ENCODE measurements around the gene MIP.
"Not testable (repeated sequence)": the region's sequence is repeated elsewhere in the genome, so short reads cannot be mapped to it uniquely, and the experiment has no call there.

Gene MIP

DNA sequence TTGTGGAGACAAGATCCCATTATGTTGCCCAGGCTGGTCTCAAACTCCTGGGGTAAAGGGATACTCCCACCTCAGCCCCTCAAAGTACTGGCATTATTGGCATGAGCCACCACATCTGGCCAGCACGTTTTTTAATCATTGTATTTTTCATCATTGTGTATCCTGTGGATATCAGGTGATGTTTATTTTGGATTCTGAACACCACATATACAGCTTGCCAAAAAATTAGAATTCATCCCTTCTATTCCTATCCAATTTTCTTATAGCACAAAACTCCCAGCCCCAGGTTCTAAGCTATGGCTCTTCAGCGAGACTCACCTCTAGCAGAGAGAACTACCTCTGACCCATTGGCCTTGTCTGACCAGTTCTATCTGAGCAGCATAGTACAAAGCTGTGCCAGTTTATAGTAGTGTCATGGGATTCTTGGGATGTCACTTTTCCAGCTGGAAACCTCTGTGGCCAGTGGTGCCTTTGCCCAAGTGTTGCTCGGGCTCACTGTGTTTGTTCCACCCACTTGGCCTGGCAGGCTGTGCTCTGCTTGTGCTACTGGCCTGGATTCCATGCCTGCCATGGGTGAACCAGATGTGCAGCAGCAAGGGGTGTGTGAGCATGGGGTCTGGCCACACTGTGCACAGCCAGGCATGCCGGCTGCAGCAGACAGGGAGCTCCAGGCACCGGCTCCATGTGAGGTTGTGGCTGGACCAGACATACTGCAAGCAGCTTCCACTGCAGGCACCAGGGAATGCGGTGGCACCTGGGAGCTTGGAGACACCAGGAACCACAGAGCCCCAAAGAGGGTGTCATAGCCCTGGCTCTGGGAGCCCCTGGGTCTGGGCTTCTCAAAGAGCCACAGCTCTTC lies 42.4 kb downstream of the MIP start:
- in situ Hi-C loops (cut with MboI; ENCODE audit: low sequenced_read_pairs), result no loop called here

DNA sequence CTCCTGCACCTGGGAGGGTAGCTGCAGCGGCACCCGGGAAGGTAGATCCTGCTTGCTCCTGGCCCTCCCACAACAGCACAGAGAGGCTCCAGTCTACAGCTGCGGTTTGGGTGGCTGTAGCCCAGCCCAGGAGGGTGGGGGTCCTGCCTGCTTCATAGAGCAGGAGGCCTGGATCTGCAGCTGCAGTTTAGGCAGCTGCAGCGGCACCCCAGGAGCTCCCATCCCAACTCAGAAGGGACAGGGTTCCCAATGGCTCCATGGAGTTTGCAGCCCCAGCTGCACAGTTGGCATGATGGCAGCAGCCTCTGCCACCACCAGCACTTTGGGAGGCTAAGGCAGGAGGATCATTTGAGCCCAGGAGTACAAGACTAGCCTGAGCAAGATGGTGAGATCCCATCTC lies 43.7 kb downstream of the MIP start:
- in situ Hi-C loops (cut with MboI; ENCODE audit: low sequenced_read_pairs), result no loop called here

DNA sequence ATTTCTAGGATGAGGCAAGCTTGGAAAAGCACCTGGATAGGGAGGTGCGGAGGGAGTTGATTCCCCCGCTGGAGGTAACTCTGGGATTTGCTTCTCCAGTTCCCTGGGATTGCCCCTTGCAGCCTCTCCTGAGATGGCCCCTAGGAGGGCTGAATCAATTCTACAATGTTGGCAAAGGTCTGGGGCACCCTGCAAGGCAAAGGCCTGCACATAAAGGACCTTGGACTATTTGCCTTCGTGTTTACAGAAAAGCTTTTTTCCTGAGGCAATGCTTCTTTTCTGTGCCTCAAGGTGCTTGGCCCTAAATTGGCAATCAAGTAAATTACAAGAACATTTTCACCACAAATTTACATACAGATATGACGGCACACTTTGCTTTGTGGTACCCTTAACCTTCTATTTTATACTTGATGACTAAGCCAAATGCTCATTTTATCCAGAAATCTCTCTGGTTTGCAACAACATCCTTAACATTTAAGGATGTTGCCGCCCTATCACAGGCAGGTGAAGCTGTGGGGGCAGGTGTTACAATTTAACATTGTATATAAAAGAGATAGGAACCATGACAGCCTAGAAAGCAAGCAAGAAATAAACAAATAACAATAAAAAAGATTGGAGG lies 45.5 kb downstream of the MIP start:
- in situ Hi-C loops (cut with MboI; ENCODE audit: low sequenced_read_pairs), result no loop called here

DNA sequence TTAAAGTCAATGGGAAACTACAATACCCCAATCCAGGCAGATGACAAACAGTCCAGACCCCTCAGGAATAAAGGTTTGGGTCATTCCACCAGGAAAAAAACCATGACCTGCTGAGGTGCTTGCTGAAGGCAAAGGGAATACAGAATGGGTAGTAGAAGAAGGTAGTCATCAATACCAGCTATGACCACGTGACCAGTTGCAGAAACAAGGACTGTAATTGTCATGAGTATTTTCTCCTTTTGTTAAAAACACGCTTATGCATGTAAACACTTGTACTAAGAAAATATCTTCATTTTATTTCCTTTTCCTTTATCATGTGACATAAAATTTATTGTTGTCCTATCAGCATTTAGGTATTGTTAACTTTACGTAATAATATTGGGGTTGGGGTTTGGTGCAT lies 50.2 kb downstream of the MIP start:
- in situ Hi-C loops (cut with MboI; ENCODE audit: low sequenced_read_pairs), result not testable (repeated sequence)

- in situ Hi-C loops (cut with MboI; ENCODE audit: low sequenced_read_pairs), result not testable (repeated sequence)
Observed at GRCh38 chr12:56401612-56402011, 52.8 kb downstream of the MIP start.

DNA sequence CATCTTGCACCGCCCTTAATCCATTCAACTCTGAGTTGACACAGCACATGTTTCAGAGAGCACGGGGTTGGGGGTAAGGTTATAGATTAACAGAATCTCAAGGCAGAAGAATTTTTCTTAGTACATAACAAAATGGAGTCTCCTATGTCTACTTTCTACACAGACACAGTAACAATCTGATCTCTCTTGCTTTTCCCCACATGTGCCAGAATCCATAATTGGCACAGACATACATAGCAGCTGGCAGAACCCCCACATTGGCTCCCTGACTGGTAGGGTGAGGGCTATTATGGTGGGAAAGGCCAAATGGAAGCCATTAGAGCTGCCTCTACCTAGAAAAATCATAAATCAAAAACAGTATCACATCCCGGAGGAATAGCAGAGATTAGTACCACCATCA lies 53.3 kb downstream of the MIP start:
- in situ Hi-C loops (cut with MboI; ENCODE audit: low sequenced_read_pairs), result not testable (repeated sequence)

Measured in HL-60/S4 treated with phorbol 12-myristate 13-acetate at 8.2 ng/mL for 4 days and 3 days (cell line).